ENCODE results near the gene NGEF. TPM values are rescaled to one million over a fixed set of nuclear protein-coding genes. Genes with fewer than 3 reads are reported as not detected.
A peak's percentile ranks its signal among the peaks of the same experiment; 100 is the strongest.

Gene NGEF
- total RNA-seq, 1 experiment from 2014 or later, result 1.9 TPM

- H3K27me3 ChIP-seq (ENCODE audit: insufficient read depth, low read length), result peaks cover 8% of the 10 kb centered on the region; the same call in 1 of the 2 replicates
- no peak for DNase-seq
- H3K4me1 Mint-ChIP-seq, result peaks cover 0 to 3% of the 10 kb centered on the region in 2 experiments; a peak in 1 of 4 replicates
- no peak overlapping the region for H3K9ac ChIP-seq (ENCODE audit: extremely low read depth, insufficient read length, low read length)
- no peak for TF ChIP-seq CTCF (conservative IDR thresholded peaks at IDR 0.05)
- no peak overlapping the region for H3K18ac ChIP-seq (ENCODE audit: insufficient read length, low read depth, low read length)
- WGBS (ENCODE audit: extremely low coverage, insufficient read length, low lambda C conversion rate), result no CpG with 5 or more reads among the region's 21 CpGs
- no peak overlapping the region for H2BK5ac ChIP-seq (ENCODE audit: insufficient read length, low read length)
- H4K91ac ChIP-seq (ENCODE audit: insufficient read length, low read depth, low read length), result no peak overlapping the region
- peaks cover 7% of the 10 kb centered on the region for H3K23me2 ChIP-seq (ENCODE audit: insufficient read length, low read depth, low read length, poor library complexity, severe bottlenecking)
- H4K8ac ChIP-seq (replicated peaks; ENCODE audit: insufficient read length, low read depth, low read length), result no peak overlapping the region
- no peaks in the 10 kb centered on the region for H3K4me1 ChIP-seq (ENCODE audit: insufficient read depth, low read length)
- H3K9me3 ChIP-seq (ENCODE audit: control insufficient read depth, low read depth, low read length), result no peaks in the 10 kb centered on the region
- H3K27me3 Mint-ChIP-seq (ENCODE audit: low read depth), result peaks cover 33% of the 10 kb centered on the region
- no peak overlapping the region for H3K27ac Mint-ChIP-seq
- H2BK20ac ChIP-seq (ENCODE audit: low read depth, low read length, poor library complexity, severe bottlenecking), result no peak overlapping the region
- no peaks in the 10 kb centered on the region; a peak in 1 of 7 replicates for H3K36me3 Mint-ChIP-seq (ENCODE audit: insufficient read depth in 1 of 3, low read depth in 3 of 3)
- no peaks in the 10 kb centered on the region; a peak in 1 of 5 replicates for H3K9me3 Mint-ChIP-seq
- H3K79me2 ChIP-seq (ENCODE audit: insufficient read depth, low read length), result no peaks in the 10 kb centered on the region
- no peaks in the 10 kb centered on the region for H3K79me1 ChIP-seq (ENCODE audit: insufficient read depth, low read depth, low read length, poor library complexity, severe bottlenecking)
- no peak overlapping the region for H2AK5ac ChIP-seq (ENCODE audit: insufficient read length, low read length)
- H3T11ph ChIP-seq (ENCODE audit: low read length), result no peak overlapping the region
- H3K23ac ChIP-seq (ENCODE audit: insufficient read length, low read depth, low read length), result no peak overlapping the region
- H3K27ac ChIP-seq (ENCODE audit: insufficient read length, low read depth, low read length), result no peak overlapping the region
- no peak overlapping the region for H4K5ac ChIP-seq (ENCODE audit: insufficient read length, low read depth, low read length)
- H3K4me2 ChIP-seq (ENCODE audit: insufficient read depth, insufficient read length, low read length), result peak overlapping the region; percentile 31
- no peak overlapping the region for H2BK15ac ChIP-seq (ENCODE audit: low read depth, low read length)
- no peak overlapping the region for H2AFZ ChIP-seq (ENCODE audit: low read length)
- no peak overlapping the region for H3K4ac ChIP-seq (ENCODE audit: low read depth, low read length)
- H3K4me3 Mint-ChIP-seq, result peak overlapping the region; percentile 45 to 73; a peak in 4 of 5 replicates
- H3K56ac ChIP-seq (ENCODE audit: insufficient read length, low read depth, low read length), result no peak overlapping the region
- H2BK120ac ChIP-seq (ENCODE audit: low read depth, low read length, poor library complexity, severe bottlenecking), result no peak overlapping the region
- no peak overlapping the region for H2BK12ac ChIP-seq (ENCODE audit: insufficient read length, low read depth, low read length)
- H3K14ac ChIP-seq (ENCODE audit: insufficient read depth, low read length), result no peak overlapping the region
- no peaks in the 10 kb centered on the region for H4K20me1 ChIP-seq (ENCODE audit: control insufficient read depth, insufficient read depth, insufficient read length)
Observed at GRCh38 chr2:232876978-232877441, 136.0 kb downstream of the NGEF start.

All from H9 (cell line).